Smooth muscle cell (in vitro differentiated cells): Measurements from ENCODE around the gene DENND1A. TPM values are rescaled to one million over a fixed set of nuclear protein-coding genes. Genes with fewer than 3 reads are reported as not detected.
"Not testable (repeated sequence)": the region's sequence is repeated elsewhere in the genome, so short reads cannot be mapped to it uniquely, and the experiment has no call there.

Source experiments
- DNase-seq: peaks from one replicate; lab custom pipeline; 2025; ENCODE audit not compliant: unreplicated experiment; lab: John Stamatoyannopoulos, UW
- H2AFZ ChIP-seq: fragments of 200-600 bp; sonication (generic); 2 replicates; pipeline ENCODE4 v1.6.0; 2016; ENCODE audit warnings: antibody characterized with exemption, low read depth, mild to moderate bottlenecking
- H3F3A ChIP-seq: fragments of 200-600 bp; sonication (generic); 2 replicates; pipeline ENCODE4 v1.6.0; 2017; ENCODE audit warnings: antibody characterized with exemption, low read depth
- H3K27ac ChIP-seq: fragments of 200-600 bp; sonication (generic); 2 replicates; pipeline ENCODE4 v1.5.1; 2016; ENCODE audit warnings: low read depth, mild to moderate bottlenecking
- H3K27me3 ChIP-seq: fragments of 200-600 bp; sonication (generic); 2 replicates; pipeline ENCODE4 v1.6.1; 2016; ENCODE audit warnings: low read depth, mild to moderate bottlenecking
- H3K36me3 ChIP-seq: fragments of 200-600 bp; sonication (generic); 2 replicates; pipeline ENCODE4 v1.5.1; 2016; ENCODE audit warnings: low read depth
- H3K4me1 ChIP-seq: fragments of 200-600 bp; sonication (generic); 2 replicates; pipeline ENCODE4 v1.5.1; 2016; ENCODE audit warnings: low read depth
- H3K4me2 ChIP-seq: fragments of 200-600 bp; sonication (generic); 2 replicates; pipeline ENCODE4 v1.6.0; 2016; ENCODE audit warnings: mild to moderate bottlenecking
- H3K4me3 ChIP-seq: fragments of 200-600 bp; sonication (generic); 2 replicates; pipeline ENCODE4 v1.5.1; 2016; ENCODE audit warnings: mild to moderate bottlenecking
- H3K79me2 ChIP-seq: fragments of 200-600 bp; sonication (generic); 2 replicates; pipeline ENCODE4 v1.6.0; 2016; ENCODE audit warnings: low read depth, mild to moderate bottlenecking
- H3K9ac ChIP-seq: fragments of 200-600 bp; sonication (generic); 2 replicates; pipeline ENCODE4 v1.6.0; 2016; ENCODE audit warnings: low read depth
- H3K9me3 ChIP-seq: fragments of 200-600 bp; sonication (generic); replicated peaks from 2 replicates; pipeline ENCODE4 v1.5.1; 2016; ENCODE audit warnings: low read depth
- H4K20me1 ChIP-seq: fragments of 200-600 bp; sonication (generic); 2 replicates; pipeline ENCODE4 v1.6.0; 2016; ENCODE audit warnings: low read depth
- WGBS: methylation state at CpG from one replicate; pipeline ENCODE4 v1.1.7; 2016; ENCODE audit warnings: low lambda C conversion rate; 5-methylcytosine and 5-hydroxymethylcytosine counted together
- polyA plus RNA-seq: library from polyadenylated mRNA; unstranded; fragments of >200 nt; fragmentation: Nextera tagmentation; extraction: Ambion mirVana; gene quantifications from 2 replicates; pipeline ENCODE4 v1.2.1, GENCODE V29; 2016
- total RNA-seq: library from RNA; depleted of rRNA; stranded (reverse); fragments of >200 nt; gene quantifications from 2 replicates; pipeline ENCODE4 v1.2.3, GENCODE V29; 2014
- TF ChIP-seq, protein P1 (sequence below): fragments of 200-600 bp; sonication (generic); IDR thresholded peaks from 2 replicates; pipeline ENCODE4 v1.5.1; 2017; ENCODE audit warnings: borderline replicate concordance, mild to moderate bottlenecking, antibody characterized with exemption; ENCODE audit not compliant: insufficient read depth, poor library complexity, severe bottlenecking

Gene DENND1A, protein sequence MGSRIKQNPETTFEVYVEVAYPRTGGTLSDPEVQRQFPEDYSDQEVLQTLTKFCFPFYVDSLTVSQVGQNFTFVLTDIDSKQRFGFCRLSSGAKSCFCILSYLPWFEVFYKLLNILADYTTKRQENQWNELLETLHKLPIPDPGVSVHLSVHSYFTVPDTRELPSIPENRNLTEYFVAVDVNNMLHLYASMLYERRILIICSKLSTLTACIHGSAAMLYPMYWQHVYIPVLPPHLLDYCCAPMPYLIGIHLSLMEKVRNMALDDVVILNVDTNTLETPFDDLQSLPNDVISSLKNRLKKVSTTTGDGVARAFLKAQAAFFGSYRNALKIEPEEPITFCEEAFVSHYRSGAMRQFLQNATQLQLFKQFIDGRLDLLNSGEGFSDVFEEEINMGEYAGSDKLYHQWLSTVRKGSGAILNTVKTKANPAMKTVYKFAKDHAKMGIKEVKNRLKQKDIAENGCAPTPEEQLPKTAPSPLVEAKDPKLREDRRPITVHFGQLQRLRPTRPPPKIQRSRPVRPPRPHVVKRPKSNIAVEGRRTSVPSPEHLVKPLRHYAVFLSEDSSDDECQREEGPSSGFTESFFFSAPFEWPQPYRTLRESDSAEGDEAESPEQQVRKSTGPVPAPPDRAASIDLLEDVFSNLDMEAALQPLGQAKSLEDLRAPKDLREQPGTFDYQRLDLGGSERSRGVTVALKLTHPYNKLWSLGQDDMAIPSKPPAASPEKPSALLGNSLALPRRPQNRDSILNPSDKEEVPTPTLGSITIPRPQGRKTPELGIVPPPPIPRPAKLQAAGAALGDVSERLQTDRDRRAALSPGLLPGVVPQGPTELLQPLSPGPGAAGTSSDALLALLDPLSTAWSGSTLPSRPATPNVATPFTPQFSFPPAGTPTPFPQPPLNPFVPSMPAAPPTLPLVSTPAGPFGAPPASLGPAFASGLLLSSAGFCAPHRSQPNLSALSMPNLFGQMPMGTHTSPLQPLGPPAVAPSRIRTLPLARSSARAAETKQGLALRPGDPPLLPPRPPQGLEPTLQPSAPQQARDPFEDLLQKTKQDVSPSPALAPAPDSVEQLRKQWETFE
- 17.3 and 20.2 TPM in 2 replicates for total RNA-seq
- polyA plus RNA-seq = 8.1 and 16.8 TPM in 2 replicates

DNA sequence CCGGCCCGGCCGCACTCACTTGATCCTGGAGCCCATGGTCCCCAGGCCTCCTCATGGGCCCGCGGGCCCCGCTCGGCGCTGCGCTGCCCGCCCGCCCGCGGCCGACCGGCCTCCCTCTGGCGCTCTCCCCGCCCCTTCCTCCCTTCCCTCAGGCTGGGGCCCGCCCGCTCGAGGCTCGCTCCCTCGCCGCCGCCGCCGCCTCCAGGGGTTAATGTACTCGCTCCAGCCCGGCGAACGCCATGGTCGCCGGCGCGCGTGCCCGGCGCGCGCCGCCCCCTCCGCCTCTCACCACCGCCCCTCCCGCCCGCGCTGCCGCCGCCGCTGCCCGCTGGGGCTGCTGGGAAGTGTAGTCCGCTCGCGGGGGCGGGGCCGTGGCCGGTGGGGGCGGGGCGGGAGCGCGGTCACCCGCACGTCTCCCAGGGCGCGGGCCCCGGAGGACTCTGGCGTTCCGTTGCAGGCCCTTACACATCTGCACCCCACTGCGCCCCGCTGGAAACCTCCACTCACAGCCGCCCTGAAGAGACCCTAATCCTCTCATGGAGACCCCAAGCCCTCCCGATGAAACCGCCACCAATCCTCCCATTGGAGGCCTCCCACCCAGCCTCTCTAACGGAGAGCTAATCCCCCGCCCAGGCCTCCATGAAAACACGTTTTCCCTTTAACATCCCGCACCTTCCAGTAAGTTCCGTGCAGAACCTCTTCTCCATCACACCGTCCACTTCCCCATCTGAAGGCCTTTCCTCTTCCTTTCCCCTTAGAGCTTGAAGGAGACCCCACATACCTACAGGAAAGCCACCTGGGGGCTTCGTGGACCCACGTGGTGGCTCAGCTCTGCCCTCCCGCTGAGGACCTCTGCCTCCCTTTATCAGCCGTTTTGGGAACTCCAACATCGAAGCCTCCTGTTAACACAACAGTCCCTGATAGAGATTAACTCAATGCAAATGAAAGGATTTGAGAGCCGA lies at the start of gene DENND1A:
Gene DENND1A, minus strand, starts transcription at position 257 of the 962 bp plus-strand sequence. Its CDS starts 221 bp downstream, at position 36.
- peaks cover 39% of the 10 kb centered on the region for H4K20me1 ChIP-seq
- peak within 1 kb of the TSS; percentile 66 for H3K4me3 ChIP-seq
- peak within 1 kb of the TSS; percentile 91 for H3K4me2 ChIP-seq
- peaks cover 13% of the 10 kb centered on the region for H3K79me2 ChIP-seq
- no peaks in the 10 kb centered on the region for H3K9me3 ChIP-seq
- peak within 1 kb of the TSS; percentile 22 for H3K9ac ChIP-seq
- H3K36me3 ChIP-seq = no peaks in the 10 kb centered on the region
- TF ChIP-seq, protein P1, sequence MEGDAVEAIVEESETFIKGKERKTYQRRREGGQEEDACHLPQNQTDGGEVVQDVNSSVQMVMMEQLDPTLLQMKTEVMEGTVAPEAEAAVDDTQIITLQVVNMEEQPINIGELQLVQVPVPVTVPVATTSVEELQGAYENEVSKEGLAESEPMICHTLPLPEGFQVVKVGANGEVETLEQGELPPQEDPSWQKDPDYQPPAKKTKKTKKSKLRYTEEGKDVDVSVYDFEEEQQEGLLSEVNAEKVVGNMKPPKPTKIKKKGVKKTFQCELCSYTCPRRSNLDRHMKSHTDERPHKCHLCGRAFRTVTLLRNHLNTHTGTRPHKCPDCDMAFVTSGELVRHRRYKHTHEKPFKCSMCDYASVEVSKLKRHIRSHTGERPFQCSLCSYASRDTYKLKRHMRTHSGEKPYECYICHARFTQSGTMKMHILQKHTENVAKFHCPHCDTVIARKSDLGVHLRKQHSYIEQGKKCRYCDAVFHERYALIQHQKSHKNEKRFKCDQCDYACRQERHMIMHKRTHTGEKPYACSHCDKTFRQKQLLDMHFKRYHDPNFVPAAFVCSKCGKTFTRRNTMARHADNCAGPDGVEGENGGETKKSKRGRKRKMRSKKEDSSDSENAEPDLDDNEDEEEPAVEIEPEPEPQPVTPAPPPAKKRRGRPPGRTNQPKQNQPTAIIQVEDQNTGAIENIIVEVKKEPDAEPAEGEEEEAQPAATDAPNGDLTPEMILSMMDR = no peak
- peaks cover 15% of the 10 kb centered on the region for H3F3A ChIP-seq
- peaks cover 22% of the 10 kb centered on the region for H3K4me1 ChIP-seq
- peaks cover under 1% of the 10 kb centered on the region for H3K27me3 ChIP-seq
- H2AFZ ChIP-seq = peak within 1 kb of the TSS; percentile 89
- 27% methylated on average over 20 of the region's 83 CpGs for WGBS
- no peak within 1 kb of the TSS for H3K27ac ChIP-seq
- peak; percentile 76 for DNase-seq

DNA sequence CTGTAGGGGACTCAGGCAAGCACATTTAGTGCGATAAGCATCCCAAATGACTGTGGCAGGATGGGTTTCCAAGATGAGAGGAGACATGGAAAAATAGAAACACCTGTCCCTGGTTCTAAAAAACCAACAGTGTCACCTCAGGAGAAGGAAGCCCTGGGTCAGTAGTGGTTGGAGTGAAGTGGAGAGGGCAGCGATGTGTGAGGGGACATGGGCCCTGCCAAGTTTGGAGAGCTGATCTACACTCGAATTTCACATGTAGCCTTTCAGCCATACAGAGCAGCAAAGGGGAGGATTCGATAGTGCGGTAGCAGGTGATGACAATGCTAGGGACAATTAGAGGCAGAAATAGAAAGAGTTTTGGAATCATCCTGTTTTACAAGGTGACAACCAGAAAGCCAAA lies 49.1 kb upstream of the DENND1A start:
- Histone ChIP-seq H3K27me3 (peaks cover 57% of the 10 kb centered on the region), H3K27ac (no peak overlapping the region), H3K9ac (no peak overlapping the region), H4K20me1 (no peaks in the 10 kb centered on the region), H3K79me2 (no peaks in the 10 kb centered on the region), H3K4me3 (no peak overlapping the region), H3K4me1 (no peaks in the 10 kb centered on the region), H2AFZ (no peak overlapping the region), H3K4me2 (no peak overlapping the region), H3F3A (no peaks in the 10 kb centered on the region), H3K36me3 (no peaks in the 10 kb centered on the region), H3K9me3 (no peaks in the 10 kb centered on the region)
- DNase-seq = no peak
- TF ChIP-seq, protein P1 = no peak
- 92% methylated on average over 5 of the region's 5 CpGs for WGBS

DNA sequence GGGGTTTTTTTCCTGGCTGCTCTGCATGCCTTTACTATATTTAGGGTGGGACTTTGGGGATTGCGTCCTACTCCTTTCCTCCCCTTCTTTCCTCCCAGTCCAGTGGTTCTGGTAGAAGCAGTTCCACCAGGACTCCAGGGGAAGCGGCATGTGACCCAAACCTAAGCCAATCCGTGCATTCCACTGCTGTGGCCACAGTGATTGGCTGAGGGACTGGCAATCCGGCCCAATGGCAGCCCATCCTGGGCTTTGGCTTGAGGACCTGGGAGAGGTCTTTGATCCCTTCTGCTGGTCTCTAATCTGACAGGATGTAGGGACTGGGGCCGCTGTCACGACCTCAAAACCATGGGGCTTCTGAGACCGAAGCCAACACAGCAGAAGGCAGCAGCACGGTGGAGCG lies 46.7 kb upstream of the DENND1A start:
- peaks cover 33% of the 10 kb centered on the region for H3K27me3 ChIP-seq
- not testable (repeated sequence) for H3K4me3 ChIP-seq, H3K9me3 ChIP-seq, H3F3A ChIP-seq, H3K36me3 ChIP-seq, DNase-seq, H4K20me1 ChIP-seq, H3K4me1 ChIP-seq, H3K4me2 ChIP-seq, H3K27ac ChIP-seq, H2AFZ ChIP-seq, H3K79me2 ChIP-seq, H3K9ac ChIP-seq
- WGBS = 50% methylated on average over 2 of the region's 9 CpGs
